Glutamatergic neuron (in vitro differentiated cells): ENCODE data around the gene STX10. TPM values are rescaled to one million over a fixed set of nuclear protein-coding genes. Genes with fewer than 3 reads are reported as not detected.

Experiments
- DNase-seq: peaks from one replicate; pipeline ENCODE4 v3.0.0; 2022
- H3K27ac Mint-ChIP-seq: one replicate; pipeline ENCODE4 v1.8.0; 2020; ENCODE audit warnings: mild to moderate bottlenecking, mixed read lengths, inconsistent platforms; ENCODE audit not compliant: unreplicated experiment
- H3K27me3 Mint-ChIP-seq: one replicate; pipeline ENCODE4 v1.8.0; 2020; ENCODE audit warnings: mild to moderate bottlenecking, moderate library complexity, mixed read lengths, inconsistent platforms; ENCODE audit not compliant: unreplicated experiment
- H3K36me3 Mint-ChIP-seq: one replicate; pipeline ENCODE4 v1.8.0; 2020; ENCODE audit warnings: mild to moderate bottlenecking, mixed read lengths, inconsistent platforms; ENCODE audit not compliant: unreplicated experiment
- H3K4me1 Mint-ChIP-seq: one replicate; pipeline ENCODE4 v1.8.0; 2020; ENCODE audit warnings: mild to moderate bottlenecking, low read depth, mixed read lengths, inconsistent platforms; ENCODE audit not compliant: unreplicated experiment
- H3K4me3 Mint-ChIP-seq: one replicate; pipeline ENCODE4 v1.8.0; 2020; ENCODE audit warnings: mild to moderate bottlenecking, mixed read lengths, inconsistent platforms; ENCODE audit not compliant: unreplicated experiment
- H3K9me3 Mint-ChIP-seq: one replicate; pipeline ENCODE4 v1.8.0; 2020; ENCODE audit warnings: mild to moderate bottlenecking, moderate library complexity, mixed read lengths, inconsistent platforms; ENCODE audit not compliant: unreplicated experiment
- CTCF ChIP-seq: fragments of 200-600 bp; sonication (generic); IDR thresholded peaks from one replicate; pipeline ENCODE4 v1.5.0; 2021; ENCODE audit not compliant: partially characterized antibody, unreplicated experiment
- total RNA-seq: library from RNA; stranded (reverse); fragmentation: NEBNext Ultra II Directional; extraction: Animal tissue kit (Norgen Biotek cat#: 25700); gene quantifications from one replicate; pipeline ENCODE4 v1.2.1, GENCODE V29; 2021; ENCODE audit not compliant: unreplicated experiment

Gene STX10
- total RNA-seq, 1 donor from 2014 or later = 17.2 TPM

- no peaks in the 10 kb centered on the region for H3K36me3 Mint-ChIP-seq
- peak overlapping the region; percentile 82 for H3K4me3 Mint-ChIP-seq
- no peak for TF ChIP-seq CTCF
- H3K4me1 Mint-ChIP-seq = peaks cover 20% of the 10 kb centered on the region
- H3K27ac Mint-ChIP-seq = peak overlapping the region; percentile 98
- peaks cover 9% of the 10 kb centered on the region for H3K27me3 Mint-ChIP-seq
- DNase-seq = no peak
- H3K9me3 Mint-ChIP-seq = peaks cover 12% of the 10 kb centered on the region
These were observed 15.2 kb upstream of the STX10 start for GRCh38 chr19:13165162-13165997.

DNA sequence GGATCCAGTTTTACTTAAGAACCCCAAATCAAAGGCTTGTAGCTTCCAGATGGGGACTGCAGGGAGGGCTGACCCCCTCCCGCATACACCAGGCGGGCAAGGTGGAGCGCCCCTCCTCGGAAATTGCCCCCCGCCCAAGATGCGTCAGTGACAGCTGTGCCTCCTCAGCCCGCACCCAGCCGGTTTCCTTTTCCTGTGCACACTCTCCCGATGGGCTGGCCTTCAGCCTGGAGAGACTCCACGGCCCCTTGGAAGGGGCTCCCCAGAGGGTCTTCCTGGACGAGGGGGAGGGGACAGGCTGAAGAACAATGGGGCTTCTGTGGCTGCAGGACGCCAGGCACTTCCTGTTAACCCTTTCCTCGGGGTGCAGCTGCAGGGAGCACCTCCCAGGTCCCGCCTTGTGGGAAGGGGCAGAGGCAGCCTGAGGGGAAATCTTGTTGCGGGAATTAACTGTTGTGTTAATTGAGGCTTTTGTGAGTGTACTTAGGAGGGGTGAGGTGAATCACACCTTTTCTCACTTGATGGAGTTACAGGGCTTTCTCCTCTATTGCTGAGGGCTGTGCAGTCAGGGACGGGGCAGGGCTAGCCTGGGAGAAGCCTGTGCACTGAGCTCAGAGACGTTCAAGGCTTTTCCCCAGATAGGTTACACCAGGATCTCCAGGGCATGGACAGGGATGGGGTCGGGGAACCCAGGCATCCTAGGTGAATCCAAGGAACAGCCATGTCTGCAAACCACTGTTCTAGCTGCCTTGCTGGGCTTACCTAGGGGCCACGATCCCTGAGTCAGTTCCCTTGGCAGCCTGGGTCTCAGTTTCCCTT is 14.4 kb upstream of the STX10 start:
- peak overlapping the region; percentile 82 for H3K4me3 Mint-ChIP-seq

GRCh38 chr19:13163609-13164342 is 13.6 kb upstream of the STX10 start:
- TF ChIP-seq CTCF = no peak
- peak overlapping the region; percentile 98 for H3K27ac Mint-ChIP-seq

More for the DNA sequence above, 14.4 kb upstream of the STX10 start:
- Mint-ChIP-seq H3K27me3 (peaks cover 9% of the 10 kb centered on the region), H3K4me1 (peaks cover 20% of the 10 kb centered on the region), H3K9me3 (peaks cover 10% of the 10 kb centered on the region), H3K27ac (peak overlapping the region; percentile 98), H3K36me3 (no peaks in the 10 kb centered on the region)
- peak; percentile 88 for DNase-seq
- TF ChIP-seq CTCF = no peak

GRCh38 chr19:13162724-13163608 is 12.8 kb upstream of the STX10 start:
- peaks cover 9% of the 10 kb centered on the region for H3K27me3 Mint-ChIP-seq
- peaks cover 10% of the 10 kb centered on the region for H3K9me3 Mint-ChIP-seq
- peak; percentile 94 for DNase-seq
- H3K4me1 Mint-ChIP-seq = peaks cover 20% of the 10 kb centered on the region
- H3K4me3 Mint-ChIP-seq = peak overlapping the region; percentile 85
- H3K36me3 Mint-ChIP-seq = no peaks in the 10 kb centered on the region
- no peak for TF ChIP-seq CTCF
- peak overlapping the region; percentile 98 for H3K27ac Mint-ChIP-seq

More at GRCh38 chr19:13163609-13164342, 13.6 kb upstream of the STX10 start:
- Mint-ChIP-seq H3K4me1 (peaks cover 20% of the 10 kb centered on the region), H3K27me3 (peaks cover 9% of the 10 kb centered on the region), H3K4me3 (peak overlapping the region; percentile 85), H3K36me3 (no peaks in the 10 kb centered on the region), H3K9me3 (peaks cover 10% of the 10 kb centered on the region)
- peak; percentile 95 for DNase-seq
